HG02610 (cell line): ENCODE data around the gene YAE1.

Source experiments
- ATAC-seq: cut with Tn5 transposase; IDR thresholded peaks from one replicate; pipeline ENCODE4 v1.9.1; 2021; ENCODE audit warnings: mild to moderate bottlenecking, moderate library complexity; ENCODE audit not compliant: unreplicated experiment

The YAE1 gene

DNA sequence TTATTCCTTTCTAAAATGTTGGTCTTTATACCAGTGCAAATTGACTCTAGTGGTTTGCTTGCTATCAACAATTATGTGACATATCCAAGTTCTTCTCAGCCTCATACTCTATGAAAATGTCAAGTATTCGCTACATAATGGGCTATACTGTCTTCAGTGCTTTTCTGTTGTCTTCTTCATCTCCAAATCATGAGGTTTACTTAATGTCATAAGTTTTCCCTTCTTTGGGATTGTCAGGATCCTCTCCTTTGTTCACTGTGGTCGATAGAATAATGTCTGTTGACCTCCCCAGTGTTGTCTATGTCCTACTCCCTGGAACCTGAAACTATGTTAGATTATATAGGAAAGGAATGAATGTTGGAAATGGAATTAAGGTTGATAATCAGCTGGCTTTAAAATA, 40.7 kb downstream of the YAE1 start:
- ATAC-seq = no peak

- ATAC-seq = no peak
Measured at GRCh38 chr7:39607865-39608264, 41.7 kb downstream of the YAE1 start.

GRCh38 chr7:39608278-39608677, 42.1 kb downstream of the YAE1 start:
- ATAC-seq = no peak

GRCh38 chr7:39609113-39609934, 43.1 kb downstream of the YAE1 start:
- ATAC-seq = no peak

DNA sequence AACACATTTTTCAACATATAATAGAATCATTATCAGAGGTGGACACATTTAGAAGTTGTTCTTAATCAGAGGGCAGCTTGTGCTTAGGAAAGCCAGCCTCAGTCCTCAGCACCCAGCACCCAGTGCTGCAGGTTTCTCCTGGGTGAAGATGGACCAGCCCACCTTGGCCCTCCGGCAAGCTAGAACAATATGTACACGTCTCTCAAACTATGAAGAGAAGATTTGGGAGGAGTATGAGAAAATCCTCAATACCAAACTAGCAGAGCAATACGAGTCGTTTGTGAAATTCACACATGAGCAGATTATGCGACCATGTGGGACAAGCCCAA, 43.7 kb downstream of the YAE1 start:
- no peak for ATAC-seq

- no peak for ATAC-seq
Measured at GRCh38 chr7:39613577-39613976, 47.4 kb downstream of the YAE1 start.

GRCh38 chr7:39614299-39614698, 48.1 kb downstream of the YAE1 start:
- no peak for ATAC-seq

- ATAC-seq = no peak
Measured at GRCh38 chr7:39615350-39615975, 49.3 kb downstream of the YAE1 start.

- ATAC-seq = no peak
Measured at GRCh38 chr7:39616138-39616537, 49.9 kb downstream of the YAE1 start.

DNA sequence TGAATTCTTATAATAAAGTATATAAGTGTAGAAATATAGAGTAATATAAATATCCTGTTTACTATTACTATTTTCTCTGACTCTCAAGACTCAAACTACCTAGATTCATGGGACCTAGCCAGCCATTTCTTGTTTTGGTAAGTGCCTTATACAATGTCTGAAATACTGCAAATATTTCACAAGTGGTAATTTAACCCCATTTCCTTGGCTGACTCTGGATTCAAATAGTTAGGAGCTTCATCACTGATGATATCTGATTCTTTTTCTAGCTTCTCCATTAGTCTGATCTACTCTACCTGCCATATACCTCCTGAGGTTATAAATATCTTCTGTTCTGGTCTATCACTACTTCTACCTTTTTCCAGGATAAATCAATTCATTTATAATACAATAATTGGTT, 50.8 kb downstream of the YAE1 start:
- no peak for ATAC-seq

DNA sequence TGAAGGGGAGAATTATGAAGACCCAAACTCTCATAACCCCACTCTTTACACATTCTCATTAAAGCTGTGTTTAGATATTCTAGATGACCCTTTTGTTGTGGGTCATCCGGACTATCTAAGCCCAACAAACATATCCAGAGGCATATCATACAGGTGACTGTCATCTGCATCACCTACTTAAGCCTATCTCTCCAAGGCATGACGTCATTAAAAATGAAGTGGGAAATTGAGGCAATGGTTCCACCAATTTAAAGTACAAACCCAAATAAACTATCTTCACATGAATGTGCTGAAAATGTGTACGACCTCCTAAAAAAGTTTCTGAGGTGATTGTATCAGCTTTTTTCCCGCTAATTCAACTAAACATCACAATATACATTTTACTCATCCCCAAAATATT, 52.7 kb downstream of the YAE1 start:
- ATAC-seq = no peak

DNA sequence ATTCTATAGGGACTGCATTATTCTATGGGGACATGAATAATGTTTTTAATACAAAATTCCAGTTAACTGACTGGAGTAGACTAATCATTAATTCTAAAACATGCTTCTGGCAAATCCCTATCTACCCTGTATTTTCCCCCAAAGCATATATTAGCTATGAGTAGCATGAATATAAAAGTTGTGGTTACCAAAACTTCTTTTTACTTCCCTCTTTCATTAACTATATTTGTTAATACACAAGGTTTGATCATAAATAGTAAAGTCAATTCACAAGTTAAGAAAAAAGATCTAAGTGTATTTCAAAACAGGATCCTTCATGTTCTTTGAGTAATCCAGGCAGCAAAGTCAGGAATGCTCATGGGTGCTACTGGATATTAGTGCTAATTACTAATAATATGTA, 54.3 kb downstream of the YAE1 start:
- ATAC-seq = no peak

- ATAC-seq = no peak
Measured at GRCh38 chr7:39621261-39621660, 55.1 kb downstream of the YAE1 start.

DNA sequence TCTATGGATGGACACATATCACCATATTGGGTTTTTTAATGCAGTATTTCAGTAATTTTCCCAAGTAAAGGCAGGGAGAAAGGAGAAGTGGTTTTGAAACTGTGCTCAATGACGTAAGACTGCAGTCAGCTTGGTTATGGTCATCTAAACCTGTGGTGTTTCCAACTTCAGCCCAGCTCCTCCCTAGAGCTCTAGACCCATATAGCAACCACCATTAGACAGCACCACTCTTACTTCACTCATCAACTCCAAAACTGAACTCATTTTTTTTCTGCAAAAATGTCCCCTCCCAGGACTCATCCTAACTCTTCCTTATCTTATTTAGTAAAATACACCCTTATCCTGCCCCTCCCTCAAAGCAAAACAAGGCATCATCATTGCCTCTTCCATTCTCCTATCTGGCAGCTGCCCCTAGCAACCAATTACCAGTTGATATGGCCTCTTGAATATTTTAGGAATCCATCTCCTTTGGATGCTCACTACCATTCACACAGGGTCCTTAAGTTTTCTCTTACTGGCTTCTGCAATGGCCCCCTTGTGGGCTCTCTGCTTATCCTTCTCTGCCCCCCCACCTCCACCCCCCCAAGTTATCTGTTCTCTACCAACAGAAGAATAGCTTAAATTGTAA, 55.7 kb downstream of the YAE1 start:
- ATAC-seq = no peak
